Measurements from ENCODE around the gene CNNM3. TPM values are rescaled to one million over a fixed set of nuclear protein-coding genes. Genes with fewer than 3 reads are reported as not detected.

The CNNM3 gene
- total RNA-seq, 1 experiment from 2014 or later, result 62.5 TPM

DNA sequence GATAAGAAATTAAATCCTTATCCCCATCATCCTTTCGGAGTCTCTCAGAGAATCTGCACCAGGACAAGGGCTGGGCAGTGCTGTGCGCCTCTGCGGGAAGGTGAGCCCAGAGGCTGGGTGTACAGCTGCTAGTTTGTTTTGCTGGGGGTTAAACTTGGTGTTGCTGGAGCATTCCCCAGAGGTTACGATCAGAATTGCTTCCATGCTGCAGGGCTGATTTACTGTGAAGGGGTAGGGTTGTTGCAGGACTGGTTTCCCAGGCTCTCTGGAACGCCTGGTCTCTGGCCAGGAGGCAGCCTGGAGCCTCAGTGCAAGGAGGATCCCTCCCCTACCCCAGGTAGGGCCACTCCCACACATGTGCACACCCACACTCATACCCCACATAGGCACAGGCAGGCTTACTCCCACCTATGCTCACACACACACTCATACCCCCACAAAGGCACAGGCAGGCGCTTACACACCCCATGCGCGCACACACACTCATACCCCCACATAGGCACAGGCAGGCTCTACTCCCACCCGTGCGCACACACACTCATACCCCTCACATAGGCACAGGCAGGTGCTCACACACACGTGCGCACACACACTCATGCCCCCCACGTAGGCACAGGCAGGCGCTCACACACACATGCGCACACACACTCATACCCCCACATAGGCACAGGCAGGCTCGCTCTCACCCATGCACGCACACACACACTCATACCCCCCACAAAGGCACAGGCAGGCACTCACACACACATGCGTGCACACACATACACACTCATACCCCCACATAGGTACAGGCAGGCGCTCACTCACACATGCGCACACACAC is 44.1 kb upstream of the CNNM3 start:
- Mint-ChIP-seq H3K4me3 (ENCODE audit: unreplicated experiment) (no peak overlapping the region), H3K9me3 (ENCODE audit: unreplicated experiment) (no peaks in the 10 kb centered on the region), H3K36me3 (ENCODE audit: insufficient read depth, unreplicated experiment) (peaks cover 9% of the 10 kb centered on the region), H3K27me3 (ENCODE audit: insufficient read depth, unreplicated experiment) (no peaks in the 10 kb centered on the region), H3K4me1 (ENCODE audit: low read depth, unreplicated experiment) (peaks cover 41% of the 10 kb centered on the region), H3K27ac (ENCODE audit: unreplicated experiment) (peak overlapping the region; percentile 68)
- BruUV-seq (replicated peaks), result no TSS peak
- peak; percentile 11 to 36 for TF ChIP-seq CTCF (IDR thresholded peaks at IDR 0.05; ENCODE audit: insufficient read depth in 1 of 2, low read depth in 1 of 2, low read length in 1 of 2, severe bottlenecking in 1 of 2, unreplicated experiment in 1 of 2)
- intact Hi-C loops (cut with micrococcal nuclease; ENCODE audit: unreplicated experiment), result loop anchor here (1.0 kb wide), 1 partner anchor 9 kb away; no protein-coding TSS in a partner anchor
- Histone ChIP-seq H3K4me1 (peaks cover 30% of the 10 kb centered on the region), H3K36me3 (ENCODE audit: control insufficient read depth, insufficient read depth, low read length) (no peaks in the 10 kb centered on the region), H3K4me3 (ENCODE audit: low read depth, low read length) (no peak overlapping the region), H3K9me3 (no peaks in the 10 kb centered on the region), H3K27me3 (replicated peaks; ENCODE audit: control insufficient read depth, insufficient read depth, low read length) (no peaks in the 10 kb centered on the region)
- peak; percentile 86 for DNase-seq
- ChIA-PET POLR2A (interaction anchor here (0.5 kb wide), 1 partner anchor 12 kb away, joined by 5 read pairs; no protein-coding TSS in a partner anchor), CTCF (interaction anchor here (0.5 to 1.0 kb wide), 2 partner anchors 10 to 96 kb away, joined by 5 to 6 read pairs; no protein-coding TSS in a partner anchor)

DNA sequence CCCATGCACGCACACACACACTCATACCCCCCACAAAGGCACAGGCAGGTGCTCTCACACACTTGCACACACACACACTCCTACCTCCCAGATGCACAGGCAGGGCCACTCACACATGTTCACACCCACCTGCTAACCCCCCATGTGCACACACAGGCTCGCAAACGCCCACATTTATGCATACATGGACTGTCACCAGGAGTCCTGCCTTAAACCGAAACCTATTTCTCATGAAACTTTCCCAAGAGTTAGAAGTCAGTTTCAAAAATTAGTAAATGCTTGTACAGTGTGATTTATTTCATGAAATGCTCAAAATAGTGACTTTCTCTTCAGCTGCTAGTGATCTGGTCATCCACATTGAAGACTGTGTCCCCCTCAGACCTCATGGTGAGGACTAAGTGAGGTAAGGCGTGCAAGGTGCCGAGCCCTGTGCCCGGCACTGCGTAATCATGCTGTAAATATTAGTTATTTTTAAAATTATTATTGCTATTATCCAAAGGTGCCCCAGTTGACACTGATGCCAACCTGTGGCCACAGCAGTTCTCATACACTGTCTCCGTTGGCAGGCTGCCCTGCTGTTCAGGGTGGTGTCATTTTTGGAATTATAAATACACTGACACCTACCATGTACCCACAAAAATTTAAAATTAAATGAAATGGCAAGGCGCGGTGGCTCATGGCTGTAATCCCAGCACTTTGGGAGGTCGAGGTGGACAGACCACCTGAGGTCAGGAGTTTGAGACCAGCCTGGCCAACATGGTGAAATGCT is 43.0 kb upstream of the CNNM3 start:
- CTCF ChIA-PET, result interaction anchor here (0.8 to 1.4 kb wide), 2 partner anchors 11 to 12 kb away, joined by 3 to 4 read pairs; partner anchors contain the start of gene CNNM4
- POLR2A ChIA-PET, result interaction anchor here (1.8 kb wide), 1 partner anchor 12 kb away, joined by 11 read pairs; the partner anchor contains the start of gene CNNM4
- H3K4me3 ChIP-seq (ENCODE audit: low read depth, low read length), result no peak overlapping the region
- intact Hi-C loops (cut with micrococcal nuclease; ENCODE audit: unreplicated experiment), result loop anchor here (1.0 kb wide), 1 partner anchor 10 kb away; no protein-coding TSS in a partner anchor
- H3K27me3 ChIP-seq (replicated peaks; ENCODE audit: control insufficient read depth, insufficient read depth, low read length), result no peaks in the 10 kb centered on the region
- peaks cover 19% of the 10 kb centered on the region for H3K4me1 ChIP-seq
- BruUV-seq (replicated peaks), result no TSS peak
- Mint-ChIP-seq H3K27ac (ENCODE audit: unreplicated experiment) (peak overlapping the region; percentile 68), H3K4me3 (ENCODE audit: unreplicated experiment) (no peak overlapping the region), H3K4me1 (ENCODE audit: low read depth, unreplicated experiment) (peaks cover 32% of the 10 kb centered on the region), H3K27me3 (ENCODE audit: insufficient read depth, unreplicated experiment) (no peaks in the 10 kb centered on the region), H3K36me3 (ENCODE audit: insufficient read depth, unreplicated experiment) (peaks cover 6% of the 10 kb centered on the region), H3K9me3 (ENCODE audit: unreplicated experiment) (no peaks in the 10 kb centered on the region)
- TF ChIP-seq CTCF (IDR thresholded peaks at IDR 0.05; ENCODE audit: insufficient read depth in 1 of 2, low read depth in 1 of 2, low read length in 1 of 2, severe bottlenecking in 1 of 2, unreplicated experiment in 1 of 2), result no peak
- H3K9me3 ChIP-seq, result no peaks in the 10 kb centered on the region
- no peak for DNase-seq
- H3K36me3 ChIP-seq (ENCODE audit: control insufficient read depth, insufficient read depth, low read length), result no peaks in the 10 kb centered on the region

- BruUV-seq (replicated peaks), result no TSS peak
- Histone ChIP-seq H3K4me1 (peaks cover 14% of the 10 kb centered on the region), H3K9me3 (no peaks in the 10 kb centered on the region), H3K27me3 (replicated peaks; ENCODE audit: control insufficient read depth, insufficient read depth, low read length) (no peaks in the 10 kb centered on the region), H3K36me3 (ENCODE audit: control insufficient read depth, insufficient read depth, low read length) (no peaks in the 10 kb centered on the region), H3K4me3 (ENCODE audit: low read depth, low read length) (no peak overlapping the region)
- Mint-ChIP-seq H3K9me3 (ENCODE audit: unreplicated experiment) (no peaks in the 10 kb centered on the region), H3K36me3 (ENCODE audit: insufficient read depth, unreplicated experiment) (peaks cover 6% of the 10 kb centered on the region), H3K27me3 (ENCODE audit: insufficient read depth, unreplicated experiment) (no peaks in the 10 kb centered on the region), H3K4me1 (ENCODE audit: low read depth, unreplicated experiment) (peaks cover 26% of the 10 kb centered on the region), H3K4me3 (ENCODE audit: unreplicated experiment) (no peak overlapping the region), H3K27ac (ENCODE audit: unreplicated experiment) (no peak overlapping the region)
- intact Hi-C loops (cut with micrococcal nuclease; ENCODE audit: unreplicated experiment), result no loop called here
- POLR2A ChIA-PET, result interaction anchor here (1.8 kb wide), 1 partner anchor 13 kb away, joined by 11 read pairs; the partner anchor contains the start of gene CNNM4
- CTCF ChIA-PET, result interaction anchor here (0.8 to 1.4 kb wide), 2 partner anchors 12 to 13 kb away, joined by 3 to 4 read pairs; partner anchors contain the start of gene CNNM4
- DNase-seq, result no peak
- no peak for TF ChIP-seq CTCF (IDR thresholded peaks at IDR 0.05; ENCODE audit: insufficient read depth in 1 of 2, low read depth in 1 of 2, low read length in 1 of 2, severe bottlenecking in 1 of 2, unreplicated experiment in 1 of 2)
Observed at GRCh38 chr2:96773922-96774321, 42.1 kb upstream of the CNNM3 start.
